ENCODE data around the gene ACVR2B.

ACVR2B gene

DNA sequence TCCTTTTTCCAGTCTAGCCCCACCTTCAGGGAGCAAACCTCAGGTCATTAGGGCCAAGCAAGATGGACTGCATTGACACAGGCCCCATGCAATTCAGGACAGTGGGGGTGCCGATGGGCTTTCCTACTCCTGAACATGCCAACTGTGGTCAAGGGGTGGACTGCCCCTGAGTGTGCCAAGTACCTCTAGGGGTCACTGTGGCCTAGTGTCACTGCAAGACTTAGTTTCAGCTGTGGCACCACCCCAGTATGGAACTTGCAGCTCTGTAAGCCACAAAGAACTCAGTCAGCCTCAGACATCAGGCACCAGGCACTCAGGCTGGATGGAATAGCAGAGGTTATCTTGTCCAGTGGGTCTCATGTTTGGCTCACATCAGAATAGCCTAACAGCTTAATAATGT, 74.8 kb downstream of the ACVR2B start:
- no peak for DNase-seq

DNA sequence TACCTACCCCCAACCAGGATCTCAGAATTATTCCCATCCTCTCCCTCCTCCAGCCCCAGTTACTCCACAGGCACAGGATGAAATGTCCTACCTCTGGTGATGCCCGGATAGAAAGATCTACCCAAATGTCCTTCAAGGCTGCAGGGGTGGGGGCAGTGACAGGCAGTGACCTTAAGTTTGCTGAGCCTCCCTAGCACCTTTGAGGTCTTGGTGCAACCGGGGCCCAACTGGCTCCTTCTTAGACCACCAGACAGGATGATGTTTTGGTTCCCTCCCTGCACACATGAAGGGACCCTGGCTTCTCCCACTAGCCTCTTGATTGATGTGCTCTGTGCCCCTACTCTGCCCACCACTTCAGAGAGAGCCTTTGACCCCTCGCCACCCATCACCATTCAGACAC, 78.8 kb downstream of the ACVR2B start:
- DNase-seq, result no peak

DNA sequence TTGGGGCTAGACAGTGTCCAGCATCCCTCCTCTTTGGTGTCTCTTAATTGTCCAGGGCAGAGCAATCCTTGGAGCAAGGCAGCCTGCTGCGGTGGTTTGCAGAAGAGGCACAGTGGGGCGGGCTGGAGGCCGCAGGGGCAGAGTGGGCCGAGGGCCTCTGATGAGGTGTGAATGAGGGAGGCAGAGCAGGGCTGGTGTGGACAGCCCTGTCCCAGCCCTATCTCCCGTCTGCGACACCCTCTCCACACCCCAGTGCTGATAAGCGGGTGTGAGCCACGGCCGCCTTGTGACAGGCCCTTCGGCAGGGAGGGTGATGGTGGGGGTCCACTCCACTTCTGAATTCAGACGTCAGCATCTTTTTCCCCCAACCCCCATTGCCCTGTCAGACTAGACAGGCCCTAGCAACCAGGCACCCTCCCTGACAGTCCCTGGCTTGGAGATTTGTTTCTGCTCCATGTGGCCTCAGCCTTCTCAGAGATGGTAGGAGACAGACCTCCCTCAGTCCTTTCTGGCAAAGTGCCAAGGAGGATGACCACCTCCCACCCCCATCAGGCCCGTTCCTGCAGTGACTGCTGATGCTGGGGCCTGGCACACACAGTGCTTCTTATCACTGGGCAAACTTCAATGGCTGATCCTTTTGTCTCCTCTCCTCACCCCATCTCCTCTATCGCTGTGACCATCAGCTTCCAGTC, 79.7 kb downstream of the ACVR2B start:
- no peak for DNase-seq

DNA sequence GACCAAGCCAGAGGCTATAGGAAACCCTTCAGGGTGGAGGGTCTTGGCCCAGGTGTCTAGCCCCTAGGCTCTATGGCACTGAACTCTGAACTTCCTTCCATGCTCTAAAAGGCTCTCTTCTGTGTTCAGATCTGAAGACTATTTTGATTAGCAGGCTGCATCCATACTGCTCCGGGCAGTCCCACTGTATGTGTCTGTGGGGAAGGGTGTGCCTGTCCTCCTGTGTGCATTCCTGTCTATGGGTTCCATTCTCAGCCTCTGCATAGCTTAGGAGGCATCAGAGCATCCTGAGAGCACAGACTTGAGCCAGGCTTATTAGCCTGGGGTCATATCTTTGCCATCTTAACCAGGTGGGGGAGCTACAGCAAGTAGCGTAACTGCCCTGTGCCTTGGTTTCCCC, 80.5 kb downstream of the ACVR2B start:
- no peak for DNase-seq

DNA sequence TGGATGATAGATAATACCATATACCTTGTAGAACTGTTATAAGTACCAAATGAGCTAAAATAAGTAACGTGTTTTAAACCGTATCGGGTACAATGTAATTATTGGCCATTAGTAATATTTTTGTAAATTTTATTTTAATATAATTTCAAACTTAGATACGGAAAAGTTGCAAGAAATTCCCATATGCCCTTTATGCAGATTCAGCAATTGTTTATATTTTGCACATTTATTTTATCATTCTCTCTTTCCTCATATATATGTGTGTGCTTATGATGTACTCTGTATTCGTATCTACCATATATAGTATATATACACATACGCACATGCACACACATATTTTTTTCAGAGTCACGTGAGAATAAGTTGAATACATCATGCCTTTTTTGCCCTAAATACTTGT, 80.9 kb downstream of the ACVR2B start:
- DNase-seq, result no peak

DNA sequence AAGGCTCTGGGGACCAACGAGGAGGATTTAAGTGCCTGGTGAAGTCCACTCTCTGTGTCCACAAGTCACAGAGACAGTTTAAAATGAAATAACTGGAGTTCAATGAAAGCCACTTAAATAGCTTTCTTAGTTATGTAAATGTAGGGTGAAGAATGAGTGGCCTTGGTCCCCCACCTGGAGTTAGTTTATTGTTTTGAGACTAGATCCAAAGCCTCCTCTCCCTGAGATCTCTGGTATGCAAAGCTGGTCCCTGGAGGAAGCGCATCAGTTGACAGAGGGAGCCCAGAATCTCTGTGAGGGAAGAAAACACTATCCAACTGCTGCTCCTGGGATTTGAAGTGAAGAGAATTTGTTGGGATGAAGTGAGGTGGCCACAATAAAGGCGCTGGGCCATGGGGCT, 83.0 kb downstream of the ACVR2B start:
- no peak for DNase-seq

DNA sequence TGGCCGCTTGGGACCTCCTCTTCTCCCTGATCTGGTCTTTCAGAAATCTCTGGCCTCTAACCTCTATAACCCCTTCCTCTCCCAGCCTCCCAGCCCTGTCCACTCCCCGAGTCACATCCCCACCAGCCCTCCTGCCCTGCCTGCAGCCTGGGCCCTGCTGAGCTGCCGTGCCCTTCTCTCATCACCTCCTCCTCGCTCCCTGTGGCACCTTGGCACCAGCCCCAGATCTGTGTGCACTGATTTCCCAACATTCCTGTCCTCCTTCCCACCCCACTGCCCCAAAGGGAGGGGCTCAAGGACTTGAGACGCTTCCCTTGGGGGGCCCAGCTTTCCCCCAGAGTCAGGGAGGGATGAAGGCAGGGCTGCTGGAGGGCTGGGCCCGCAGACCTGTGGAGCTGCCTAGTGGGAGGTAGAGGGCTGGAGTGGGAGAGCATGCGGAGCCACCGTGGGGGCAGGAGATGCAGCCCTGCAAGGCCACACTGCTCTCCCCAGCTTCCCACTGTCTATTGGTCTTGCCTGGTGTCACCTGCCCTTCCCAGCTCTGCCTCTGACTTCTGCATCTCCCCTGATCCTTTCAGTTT, 85.2 kb downstream of the ACVR2B start:
- DNase-seq, result no peak

DNA sequence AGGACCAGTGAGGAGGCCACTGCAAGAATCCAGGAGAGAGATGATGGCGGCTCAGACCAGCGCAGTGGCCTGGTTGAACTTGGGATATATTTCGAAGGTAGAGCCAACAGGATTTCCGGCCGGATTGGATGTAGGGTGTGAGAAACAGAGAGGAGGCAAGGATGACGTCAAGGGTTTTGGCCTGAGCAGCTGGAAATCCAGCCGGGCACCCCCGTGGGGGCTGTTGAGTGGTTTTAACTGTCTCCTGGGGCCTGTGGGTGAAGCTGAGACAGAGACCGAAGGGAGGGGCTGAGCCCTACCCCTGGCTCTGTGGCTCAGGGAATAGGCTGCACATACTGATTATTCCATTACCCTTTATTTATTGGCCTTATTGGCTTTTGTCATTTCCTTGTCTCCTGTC, 88.1 kb downstream of the ACVR2B start:
- DNase-seq, result no peak
